Thoracic aorta (tissue), 2 donors: Measurements from ENCODE around the gene MCF2L. TPM values are rescaled to one million over a fixed set of nuclear protein-coding genes. Genes with fewer than 3 reads are reported as not detected.

Experiments
- ATAC-seq: fragments of 150-250 bp; one replicate; pipeline ENCODE4 v1.8.0; 2017; ENCODE audit warnings: low read depth; ENCODE audit not compliant: insufficient number of reproducible peaks, low FRiP score
- DNase-seq: peaks from one replicate; pipeline ENCODE4 v3.0.0-alpha.2; 2020; ENCODE audit warnings: low spot score
- H3K27ac ChIP-seq, 2 donors: fragments of 200-600 bp; sonication (generic); 1 replicate in 1 of 2; 2 replicates in 1 of 2; pipeline ENCODE4 v1.5.1; 2016; ENCODE audit warnings: mild to moderate bottlenecking in 2 of 2, moderate library complexity in 2 of 2
- H3K27me3 ChIP-seq: fragments of 200-600 bp; sonication (generic); replicated peaks from 2 replicates; pipeline ENCODE4 v1.6.0; 2016; ENCODE audit warnings: mild to moderate bottlenecking; ENCODE audit not compliant: insufficient read depth
- H3K36me3 ChIP-seq: fragments of 200-600 bp; sonication (generic); one replicate; pipeline ENCODE4 v1.5.1; 2016
- H3K4me1 ChIP-seq, 2 donors: fragments of 200-600 bp; sonication (generic); 1 replicate in 1 of 2; 2 replicates in 1 of 2; pipeline versions ENCODE4 v1.5.1 to v1.6.0; 2016; ENCODE audit warnings: low read depth in 2 of 2, mild to moderate bottlenecking in 1 of 2; ENCODE audit not compliant: control insufficient read depth in 1 of 2
- H3K4me3 ChIP-seq: fragments of 200-600 bp; sonication (generic); 2 replicates; pipeline ENCODE4 v1.5.1; 2016; ENCODE audit warnings: mild to moderate bottlenecking
- H3K9me3 ChIP-seq: fragments of 200-600 bp; sonication (generic); 2 replicates; pipeline ENCODE4 v1.5.1; 2016
- total RNA-seq, 2 donors: library from RNA; depleted of rRNA; stranded (reverse); fragments of >200 nt; gene quantifications; one replicate each; pipeline versions ENCODE4 v1.1.0 to v1.2.3, GENCODE V29; 2016
- TF ChIP-seq, protein P1 (sequence below): fragments of 200-600 bp; sonication (generic); IDR thresholded peaks from one replicate; pipeline ENCODE4 v1.5.1; 2019; ENCODE audit warnings: antibody characterized with exemption

Gene MCF2L
- total RNA-seq, 2 donors from 2014 or later: 34.9 to 49.2 TPM

DNA sequence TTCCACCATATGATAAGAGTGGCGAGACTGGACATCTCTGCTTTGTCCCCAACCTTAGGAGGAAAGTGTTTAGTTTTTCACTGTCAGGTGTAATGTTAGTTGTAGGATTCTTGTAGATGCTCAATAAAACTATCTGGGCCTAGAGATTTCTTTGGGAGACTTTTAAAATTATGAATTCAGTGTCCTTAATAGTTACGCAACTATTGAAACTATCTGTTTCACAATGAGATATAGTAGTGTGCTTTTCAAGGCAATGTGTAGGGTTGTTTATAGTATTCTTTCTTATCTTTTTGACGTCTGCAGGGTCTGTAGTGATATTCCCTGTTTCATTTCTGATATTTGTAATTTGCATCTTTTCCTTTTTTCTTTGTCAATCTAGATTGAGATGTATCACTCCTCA lies 103.4 kb downstream of the MCF2L start:
- ATAC-seq (no peak), DNase-seq (no peak)
- H3K36me3 ChIP-seq: no peaks in the 10 kb centered on the region
- no peak overlapping the region for H3K4me3 ChIP-seq
- H3K9me3 ChIP-seq: no peaks in the 10 kb centered on the region
- TF ChIP-seq, protein P1, sequence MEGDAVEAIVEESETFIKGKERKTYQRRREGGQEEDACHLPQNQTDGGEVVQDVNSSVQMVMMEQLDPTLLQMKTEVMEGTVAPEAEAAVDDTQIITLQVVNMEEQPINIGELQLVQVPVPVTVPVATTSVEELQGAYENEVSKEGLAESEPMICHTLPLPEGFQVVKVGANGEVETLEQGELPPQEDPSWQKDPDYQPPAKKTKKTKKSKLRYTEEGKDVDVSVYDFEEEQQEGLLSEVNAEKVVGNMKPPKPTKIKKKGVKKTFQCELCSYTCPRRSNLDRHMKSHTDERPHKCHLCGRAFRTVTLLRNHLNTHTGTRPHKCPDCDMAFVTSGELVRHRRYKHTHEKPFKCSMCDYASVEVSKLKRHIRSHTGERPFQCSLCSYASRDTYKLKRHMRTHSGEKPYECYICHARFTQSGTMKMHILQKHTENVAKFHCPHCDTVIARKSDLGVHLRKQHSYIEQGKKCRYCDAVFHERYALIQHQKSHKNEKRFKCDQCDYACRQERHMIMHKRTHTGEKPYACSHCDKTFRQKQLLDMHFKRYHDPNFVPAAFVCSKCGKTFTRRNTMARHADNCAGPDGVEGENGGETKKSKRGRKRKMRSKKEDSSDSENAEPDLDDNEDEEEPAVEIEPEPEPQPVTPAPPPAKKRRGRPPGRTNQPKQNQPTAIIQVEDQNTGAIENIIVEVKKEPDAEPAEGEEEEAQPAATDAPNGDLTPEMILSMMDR: no peak
- no peaks in the 10 kb centered on the region for H3K4me1 ChIP-seq
- no peaks in the 10 kb centered on the region for H3K27me3 ChIP-seq
- H3K27ac ChIP-seq: no peak overlapping the region

DNA sequence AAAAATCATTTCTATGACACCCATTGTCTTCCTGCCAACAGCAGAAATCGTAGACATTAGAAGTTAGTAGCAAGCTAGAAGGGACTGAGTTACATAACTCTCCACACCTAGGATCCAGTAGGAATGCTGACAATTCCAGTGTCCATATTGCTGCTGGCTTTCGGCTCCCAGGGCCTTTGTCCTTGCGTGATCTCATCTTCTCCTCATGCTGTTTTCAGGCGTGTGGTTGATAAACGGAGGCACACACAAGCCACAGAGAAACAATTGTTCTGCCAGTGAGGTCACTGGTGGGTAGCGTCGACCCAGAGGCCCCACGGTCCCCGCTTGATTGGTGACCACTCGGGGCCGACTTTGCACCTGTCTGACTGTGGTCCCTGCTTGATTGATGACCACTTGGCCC lies 104.9 kb downstream of the MCF2L start:
- Histone ChIP-seq H3K9me3 (no peaks in the 10 kb centered on the region), H3K4me1 (no peaks in the 10 kb centered on the region), H3K4me3 (no peak overlapping the region), H3K27me3 (no peaks in the 10 kb centered on the region), H3K27ac (no peak overlapping the region), H3K36me3 (peaks cover 1% of the 10 kb centered on the region)
- no peak for DNase-seq
- ATAC-seq: no peak
- TF ChIP-seq, protein P1: no peak

DNA sequence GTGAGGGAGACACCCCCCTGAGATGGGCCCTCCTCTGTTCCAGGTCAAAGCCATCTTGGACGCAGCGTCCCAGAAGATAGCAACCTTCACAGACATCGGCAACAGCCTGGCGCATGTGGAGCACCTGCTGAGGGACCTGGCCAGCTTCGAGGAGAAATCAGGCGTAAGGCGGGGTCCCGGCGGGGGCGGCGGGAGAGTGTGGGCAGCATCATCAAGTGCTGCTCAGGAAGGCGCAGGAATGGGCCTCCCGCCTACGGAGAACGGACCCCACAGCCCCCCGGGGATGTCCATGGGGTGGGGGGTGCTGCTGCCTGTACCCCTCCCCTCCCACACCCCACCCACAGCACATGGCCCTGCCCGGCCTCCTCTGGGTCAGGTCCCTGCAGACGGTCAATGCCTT lies 105.4 kb downstream of the MCF2L start:
- DNase-seq (no peak), ATAC-seq (no peak)
- Histone ChIP-seq H3K36me3 (peaks cover 2% of the 10 kb centered on the region), H3K4me1 (no peaks in the 10 kb centered on the region), H3K4me3 (no peak overlapping the region), H3K9me3 (no peaks in the 10 kb centered on the region), H3K27me3 (no peaks in the 10 kb centered on the region), H3K27ac (no peak overlapping the region)
- TF ChIP-seq, protein P1: no peak

DNA sequence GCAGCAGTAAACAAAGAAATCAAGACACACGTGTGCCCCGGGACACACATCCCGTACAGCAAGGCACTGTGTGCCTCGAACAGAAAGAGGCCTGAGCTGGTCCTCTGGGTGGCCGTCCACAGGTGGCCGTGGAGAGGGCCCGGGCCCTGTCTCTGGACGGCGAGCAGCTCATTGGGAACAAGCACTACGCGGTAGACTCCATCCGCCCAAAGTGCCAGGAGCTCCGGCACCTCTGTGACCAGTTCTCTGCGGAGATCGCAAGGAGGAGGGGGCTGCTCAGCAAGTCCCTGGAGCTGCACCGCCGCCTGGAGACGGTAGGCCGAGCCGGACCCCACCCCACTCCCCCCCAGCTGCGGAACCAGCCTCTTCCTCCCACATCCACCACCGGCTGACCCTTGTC lies 105.9 kb downstream of the MCF2L start:
- no peak for ATAC-seq
- TF ChIP-seq, protein P1: no peak

DNA sequence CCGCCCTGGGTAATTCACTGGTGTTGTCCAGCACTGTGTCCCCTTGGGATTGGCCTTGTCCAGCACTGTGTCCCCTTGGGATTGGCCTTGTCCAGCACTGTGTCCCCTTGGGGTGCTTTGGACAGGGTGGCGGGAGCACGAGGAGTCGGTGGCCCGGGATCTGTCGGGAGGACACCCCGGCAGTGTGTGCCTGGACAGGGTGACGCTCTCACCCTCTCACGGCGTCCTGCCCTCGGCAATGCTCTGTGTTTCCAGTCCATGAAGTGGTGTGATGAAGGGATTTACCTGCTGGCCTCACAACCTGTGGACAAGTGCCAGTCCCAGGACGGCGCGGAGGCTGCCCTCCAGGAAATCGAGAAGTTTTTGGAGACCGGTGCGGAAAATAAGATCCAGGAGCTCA lies 106.7 kb downstream of the MCF2L start:
- Histone ChIP-seq H3K36me3 (peaks cover 2% of the 10 kb centered on the region), H3K27ac (no peak overlapping the region), H3K27me3 (no peaks in the 10 kb centered on the region), H3K9me3 (no peaks in the 10 kb centered on the region), H3K4me3 (no peak overlapping the region), H3K4me1 (no peaks in the 10 kb centered on the region)
- ATAC-seq (no peak), DNase-seq (no peak)
- TF ChIP-seq, protein P1: no peak

More for the DNA sequence above, 105.9 kb downstream of the MCF2L start:
- H3K27ac ChIP-seq: no peak overlapping the region
- no peaks in the 10 kb centered on the region for H3K27me3 ChIP-seq
- H3K9me3 ChIP-seq: no peaks in the 10 kb centered on the region
- H3K4me3 ChIP-seq: no peak overlapping the region
- peaks cover 2% of the 10 kb centered on the region for H3K36me3 ChIP-seq
- no peaks in the 10 kb centered on the region for H3K4me1 ChIP-seq
- no peak for DNase-seq
